ENCODE data around the gene NDC80.
A peak's percentile ranks its signal among the peaks of the same experiment; 100 is the strongest.
"Not testable (repeated sequence)": the region's sequence is repeated elsewhere in the genome, so short reads cannot be mapped to it uniquely, and the experiment has no call there.

NDC80 gene

GRCh38 chr18:2571200-2572170 lies at the start of gene NDC80, which contains the start of gene METTL4:
TSS of gene NDC80 (plus strand) at chr18:2571557. CDS start at chr18:2572986, 1,429 bp downstream.
TSS of gene METTL4 (minus strand) at chr18:2571505. CDS start at chr18:2567216, 4,289 bp downstream.
- DNase-seq, result peak; percentile 87

GRCh38 chr18:2522112-2522511 lies 49.2 kb upstream of the NDC80 start:
- DNase-seq, result no peak

- DNase-seq, result not testable (repeated sequence)
Measured at GRCh38 chr18:2524794-2525198, 46.6 kb upstream of the NDC80 start.

GRCh38 chr18:2526329-2526728 lies 45.0 kb upstream of the NDC80 start:
- no peak for DNase-seq

GRCh38 chr18:2529154-2529553 lies 42.2 kb upstream of the NDC80 start:
- no peak for DNase-seq

GRCh38 chr18:2531751-2532150 lies 39.6 kb upstream of the NDC80 start:
- DNase-seq, result no peak

- no peak for DNase-seq
Measured at GRCh38 chr18:2532797-2533196, 38.6 kb upstream of the NDC80 start.

GRCh38 chr18:2534906-2535305 lies 36.5 kb upstream of the NDC80 start:
- DNase-seq, result no peak

- DNase-seq, result no peak
Measured at GRCh38 chr18:2535419-2535910, 35.9 kb upstream of the NDC80 start.

- no peak for DNase-seq
Measured at GRCh38 chr18:2536063-2536462, 35.3 kb upstream of the NDC80 start.

- no peak for DNase-seq
Measured at GRCh38 chr18:2536493-2536892, 34.9 kb upstream of the NDC80 start.

- DNase-seq, result no peak
Measured at GRCh38 chr18:2537296-2537695, 34.1 kb upstream of the NDC80 start.

- no peak for DNase-seq
Measured at GRCh38 chr18:2538236-2538635, 33.1 kb upstream of the NDC80 start.

GRCh38 chr18:2538844-2539243 lies 32.5 kb upstream of the NDC80 start:
- no peak for DNase-seq

GRCh38 chr18:2540575-2540974 lies 30.8 kb upstream of the NDC80 start:
- DNase-seq, result no peak

GRCh38 chr18:2541925-2542563 lies 29.3 kb upstream of the NDC80 start:
- DNase-seq, result not testable (repeated sequence)

GRCh38 chr18:2545155-2545554 lies 26.2 kb upstream of the NDC80 start:
- DNase-seq, result no peak

GRCh38 chr18:2547477-2548087 lies 23.8 kb upstream of the NDC80 start:
- DNase-seq, result no peak

- no peak for DNase-seq
Measured at GRCh38 chr18:2549462-2549861, 21.9 kb upstream of the NDC80 start.

GRCh38 chr18:2551425-2551824 lies 19.9 kb upstream of the NDC80 start:
- DNase-seq, result no peak

GRCh38 chr18:2554696-2555095 lies 16.7 kb upstream of the NDC80 start:
- no peak for DNase-seq

- DNase-seq, result no peak
Measured at GRCh38 chr18:2555895-2556294, 15.5 kb upstream of the NDC80 start.

- no peak for DNase-seq
Measured at GRCh38 chr18:2557536-2557935, 13.8 kb upstream of the NDC80 start.
